HCT116 (cell line): ENCODE results near the gene TSC22D4. TPM values are rescaled to one million over a fixed set of nuclear protein-coding genes. Genes with fewer than 3 reads are reported as not detected.

Experiments used
- ATAC-seq: fragments of 200-7000 bp; cut with Tn5 transposase; 2 replicates; pipeline ENCODE4 v1.9.1; 2020; ENCODE audit warnings: mild to moderate bottlenecking, moderate library complexity
- BruUV-seq: library from RNA; stranded (reverse); fragments of 400-500 nt; replicated peaks from 2 replicates; lab custom pipeline; 2021; lab: Mats Ljungman, UMichigan
- CTCF ChIA-PET: fragments of 300-600 bp; sonication (Branson Sonifier 250); formaldehyde crosslinking; loops from one replicate; lab custom pipeline; 2021; ENCODE audit warnings: antibody characterized with exemption; lab: Charles Lee
- POLR2A ChIA-PET: fragments of 300-600, 350-600 bp; sonication (Branson Sonifier 250); formaldehyde crosslinking; loops from one replicate; lab custom pipeline; 2021; ENCODE audit warnings: antibody characterized with exemption; lab: Charles Lee
- RAD21 ChIA-PET, 2 experiments: fragments of 300-600 bp; sonication (Branson Sonifier 250); formaldehyde crosslinking; loops; one replicate each; lab custom pipeline; 2023; ENCODE audit warnings: low total read pairs in 2 of 2; ENCODE audit not compliant: uncharacterized antibody in 2 of 2, unreplicated experiment in 2 of 2, low non-redundant PET in 1 of 2; lab: Charles Lee
- DNase-seq: peaks from one replicate; pipeline ENCODE4 v3.0.0-alpha.2; 2010; ENCODE audit warnings: low read depth, low spot score
- H2AFZ ChIP-seq: fragments of 200-600 bp; shearing (Covaris generic), sonication (generic); 2 replicates; pipeline ENCODE4 v1.6.1; 2017; ENCODE audit warnings: low read depth, mixed run types, mixed read lengths, antibody characterized with exemption, low read length; ENCODE audit not compliant: poor library complexity, severe bottlenecking
- H3K27ac ChIP-seq: 2 replicates; pipeline ENCODE4 v1.5.1; 2012; ENCODE audit warnings: low read depth, low read length
- H3K27me3 ChIP-seq: fragments of 200-600 bp; sonication (generic); 2 replicates; pipeline ENCODE4 v1.6.1; 2016; ENCODE audit warnings: mixed run types, low read length, mixed read lengths; ENCODE audit not compliant: insufficient read depth
- H3K36me3 ChIP-seq, 2 experiments: fragments of 200-500 bp in 1 of 2; fragments of 200-600 bp in 1 of 2; sonication (Bioruptor generic) in 1 of 2; sonication (generic) in 1 of 2; 2 replicates each; pipeline versions ENCODE4 v1.5.1 to v1.6.1; 2014 to 2016; ENCODE audit warnings: low read length in 2 of 2, inconsistent platforms in 1 of 2, mixed read lengths in 1 of 2, mixed run types in 1 of 2; ENCODE audit not compliant: insufficient read depth in 2 of 2, control insufficient read depth in 1 of 2
- H3K4me1 ChIP-seq, 2 experiments: fragments of 200-600 bp in 1 of 2; sonication (generic) in 1 of 2; 2 replicates each; pipeline versions ENCODE4 v1.5.1 to v1.6.1; 2012 to 2017; ENCODE audit warnings: low read length in 2 of 2, inconsistent platforms in 1 of 2, mild to moderate bottlenecking in 1 of 2, mixed read lengths in 1 of 2, mixed run types in 1 of 2, moderate library complexity in 1 of 2; ENCODE audit not compliant: insufficient read depth in 2 of 2, control insufficient read depth in 1 of 2
- H3K4me2 ChIP-seq: fragments of 200-600 bp; sonication (generic); 2 replicates; pipeline ENCODE4 v1.6.1; 2017; ENCODE audit warnings: mixed run types, low read length, mixed read lengths
- H3K4me3 ChIP-seq, 2 experiments: fragments of 200-600 bp in 1 of 2; sonication (generic) in 1 of 2; replicated peaks in 1 of 2; 2 replicates each; pipeline ENCODE4 v1.5.1; 2011 to 2016; ENCODE audit warnings: low read length in 2 of 2, control low read depth in 1 of 2, low read depth in 1 of 2, mild to moderate bottlenecking in 1 of 2, mixed read lengths in 1 of 2, mixed run types in 1 of 2
- H3K79me2 ChIP-seq: fragments of 200-600 bp; sonication (generic); 2 replicates; pipeline ENCODE4 v1.6.1; 2017; ENCODE audit warnings: mild to moderate bottlenecking, mixed run types, low read length, moderate library complexity, mixed read lengths; ENCODE audit not compliant: insufficient read depth
- H3K9ac ChIP-seq: fragments of 200-600 bp; sonication (generic); 2 replicates; pipeline ENCODE4 v1.6.1; 2016; ENCODE audit warnings: low read length, mixed read lengths
- H3K9me2 ChIP-seq: fragments of 200-600 bp; sonication (generic), shearing (Covaris generic); 2 replicates; pipeline ENCODE4 v1.6.1; 2017; ENCODE audit warnings: mixed run types, mild to moderate bottlenecking, moderate library complexity; ENCODE audit not compliant: insufficient read depth
- H3K9me3 ChIP-seq, 2 experiments: fragments of 200-500 bp in 1 of 2; fragments of 200-600 bp in 1 of 2; sonication (Bioruptor generic) in 1 of 2; sonication (generic) in 1 of 2; 2 replicates each; pipeline ENCODE4 v1.6.1; 2014 to 2017; ENCODE audit warnings: low read length in 2 of 2, mixed read lengths in 2 of 2, inconsistent platforms in 1 of 2, low read depth in 1 of 2, mild to moderate bottlenecking in 1 of 2, mixed run types in 1 of 2, moderate library complexity in 1 of 2; ENCODE audit not compliant: control insufficient read depth in 1 of 2, insufficient read depth in 1 of 2
- H4K20me1 ChIP-seq: fragments of 200-600 bp; sonication (generic), shearing (Covaris generic); 2 replicates; pipeline ENCODE4 v1.6.1; 2017; ENCODE audit warnings: mixed run types, mild to moderate bottlenecking, moderate library complexity; ENCODE audit not compliant: insufficient read depth
- ATF3 ChIP-seq: IDR thresholded peaks from 2 replicates; pipeline ENCODE4 v1.6.1; 2012
- CEBPB ChIP-seq: IDR thresholded peaks from 2 replicates; pipeline ENCODE4 v1.6.1; 2012; ENCODE audit warnings: low read depth
- CTCF ChIP-seq, 3 experiments: fragments of 200-600 bp in 1 of 3; sonication (generic) in 1 of 3; IDR thresholded peaks in 2 of 3; conservative IDR thresholded peaks in 1 of 3; 2 replicates each; pipeline ENCODE4 v1.5.1; 2012 to 2017; ENCODE audit warnings: low read depth in 2 of 3, low read length in 2 of 3, antibody characterized with exemption in 1 of 3, borderline replicate concordance in 1 of 3, control low read depth in 1 of 3, mild to moderate bottlenecking in 1 of 3, mixed read lengths in 1 of 3, mixed run types in 1 of 3, moderate library complexity in 1 of 3; ENCODE audit not compliant: insufficient read depth in 1 of 3
- EGR1 ChIP-seq: IDR thresholded peaks from 2 replicates; pipeline ENCODE4 v1.6.1; 2012; ENCODE audit warnings: low read depth
- EZH2phosphoT487 ChIP-seq: fragments of 200-600 bp; IDR thresholded peaks from 2 replicates; pipeline ENCODE4 v1.6.1; 2018; ENCODE audit warnings: antibody characterized with exemption, borderline replicate concordance
- FOSL1 ChIP-seq: IDR thresholded peaks from 2 replicates; pipeline ENCODE4 v1.6.1; 2012; ENCODE audit warnings: low read depth
- JUND ChIP-seq: IDR thresholded peaks from 2 replicates; pipeline ENCODE4 v1.6.1; 2012
- POLR2A ChIP-seq: IDR thresholded peaks from 2 replicates; pipeline ENCODE4 v1.7.0; 2011; ENCODE audit warnings: borderline replicate concordance; ENCODE audit not compliant: insufficient read depth, insufficient read length; ENCODE audit errors: extremely low read depth
- POLR2AphosphoS5 ChIP-seq: IDR thresholded peaks from 2 replicates; pipeline ENCODE4 v1.6.1; 2011; ENCODE audit warnings: mild to moderate bottlenecking, low read depth, low read length, moderate library complexity
- SP1 ChIP-seq: IDR thresholded peaks from 2 replicates; pipeline ENCODE4 v1.6.1; 2012; ENCODE audit warnings: low read depth
- SRF ChIP-seq: IDR thresholded peaks from 2 replicates; pipeline ENCODE4 v1.6.1; 2012; ENCODE audit warnings: low read depth
- TCF7L2 ChIP-seq: IDR thresholded peaks from 2 replicates; pipeline ENCODE4 v1.7.0; 2011; ENCODE audit warnings: borderline replicate concordance, inconsistent platforms; ENCODE audit not compliant: insufficient read depth, insufficient read length; ENCODE audit errors: extremely low read depth
- YY1 ChIP-seq: IDR thresholded peaks from 2 replicates; pipeline ENCODE4 v1.6.1; 2011; ENCODE audit warnings: low read length, low read depth, moderate library complexity, mild to moderate bottlenecking; ENCODE audit not compliant: insufficient replicate concordance; ENCODE audit errors: extremely low read depth
- ZNF274 ChIP-seq: fragments of 200-500 bp; sonication (Bioruptor generic); IDR thresholded peaks from 2 replicates; pipeline ENCODE4 v1.6.1; 2014; ENCODE audit warnings: mild to moderate bottlenecking, low read depth, low read length, inconsistent platforms
- intact Hi-C: fragments of 100-400 bp; cut with micrococcal nuclease; formaldehyde crosslinking; loops from 2 replicates; pipeline ENCODE4 v1.10.0; 2022
- total RNA-seq: library from RNA; stranded (reverse); gene quantifications from one replicate; pipeline ENCODE4 v1.2.1, GENCODE V29; 2021; ENCODE audit not compliant: unreplicated experiment

The TSC22D4 gene
- total RNA-seq, 1 experiment from 2014 or later, result 36.9 TPM

DNA sequence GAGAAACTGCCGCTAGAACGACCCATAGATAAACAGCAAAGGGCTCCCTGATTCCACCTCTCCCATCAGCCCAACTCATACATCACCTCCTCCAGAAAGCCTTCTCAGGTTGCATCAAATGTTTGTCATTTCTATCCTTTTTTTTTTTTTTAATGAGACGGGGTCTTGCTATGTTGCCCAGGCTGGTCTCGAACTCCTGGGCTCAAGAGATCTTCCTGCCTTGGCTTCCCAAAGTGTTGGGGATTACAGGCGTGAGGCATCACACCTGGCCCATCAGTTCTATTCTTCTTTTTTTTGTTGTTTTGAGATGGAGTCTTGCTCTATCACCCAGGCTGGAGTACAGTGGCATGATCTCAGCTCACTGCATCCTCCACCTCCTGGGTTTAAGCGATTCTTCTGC lies 22.0 kb downstream of the TSC22D4 start (continued):
- TF ChIP-seq EZH2phosphoT487, result no peak
- no peak for TF ChIP-seq JUND
- TF ChIP-seq FOSL1, result no peak
- TF ChIP-seq POLR2AphosphoS5, result no peak
- TF ChIP-seq EGR1, result no peak
- TF ChIP-seq SP1, result no peak
- TF ChIP-seq CEBPB, result no peak
- TF ChIP-seq SRF, result no peak
- TF ChIP-seq POLR2A, result no peak
- TF ChIP-seq ATF3, result no peak

- POLR2A ChIA-PET, result no interaction called here
- Histone ChIP-seq H3K36me3 (no peaks in the 10 kb centered on the region), H4K20me1 (no peaks in the 10 kb centered on the region), H3K9me2 (no peaks in the 10 kb centered on the region), H3K9ac (no peak overlapping the region), H3K27me3 (no peaks in the 10 kb centered on the region), H3K79me2 (no peaks in the 10 kb centered on the region), H3K4me2 (no peak overlapping the region), H3K4me3 (no peak overlapping the region), H2AFZ (no peak overlapping the region), H3K9me3 (no peaks in the 10 kb centered on the region), H3K27ac (no peak overlapping the region), H3K4me1 (peaks cover 4 to 11% of the 10 kb centered on the region in 2 experiments; a peak in 3 of 4 replicates)
- ATAC-seq (no peak), DNase-seq (no peak)
- intact Hi-C loops, result no loop called here
- CTCF ChIA-PET, result no interaction called here
- no TSS peak for BruUV-seq
- no peak for TF ChIP-seq JUND
- no peak for TF ChIP-seq ZNF274
- TF ChIP-seq FOSL1, result no peak
- TF ChIP-seq CTCF (IDR thresholded peaks at IDR 0.05 in 2 of 3, conservative IDR thresholded peaks at IDR 0.05 in 1 of 3; ENCODE audit: borderline replicate concordance in 1 of 3, insufficient read depth in 1 of 3, low read depth in 2 of 3, low read length in 2 of 3), result no peak
- TF ChIP-seq YY1, result no peak
- no peak for TF ChIP-seq TCF7L2
- RAD21 ChIA-PET, result no interaction called here
These were observed 22.5 kb downstream of the TSC22D4 start for GRCh38 chr7:100456562-100456961.
